Measurements from ENCODE around the gene ADGRF3.

GRCh38 chr2:26285931-26286330 lies 60.7 kb downstream of the ADGRF3 start:
- TF ChIP-seq ZNF274 (IDR thresholded peaks at IDR 0.05; ENCODE audit: low read depth, low read length) (no peak), SUZ12 (IDR thresholded peaks at IDR 0.05; ENCODE audit: extremely low read depth, insufficient read depth, insufficient read length) (no peak)
